Measurements from ENCODE around the gene SHC4. TPM values are rescaled to one million over a fixed set of nuclear protein-coding genes. Genes with fewer than 3 reads are reported as not detected.

SHC4 gene
- total RNA-seq, 1 donor from 2014 or later: 35.6 TPM

DNA sequence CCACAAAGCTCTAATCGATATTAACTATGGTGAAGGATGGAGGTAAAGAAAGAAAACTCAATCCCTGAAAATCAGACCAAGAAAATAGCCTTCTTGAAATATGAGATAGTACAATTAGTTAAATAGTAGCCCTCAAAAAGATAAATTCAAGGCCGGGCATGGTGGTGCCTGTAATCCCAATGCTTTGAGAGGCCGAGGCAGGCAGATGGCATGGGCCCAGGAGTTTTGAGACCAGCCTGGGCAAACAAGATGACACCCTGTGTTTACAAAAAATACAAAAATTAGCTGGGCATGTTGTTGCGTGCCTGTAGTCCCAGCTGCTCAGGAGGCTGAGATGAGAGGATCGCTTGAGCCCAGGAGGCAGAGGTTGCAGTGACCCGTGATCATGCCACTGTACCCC is 121.2 kb downstream of the SHC4 start:
- Mint-ChIP-seq H3K36me3 (ENCODE audit: low read depth) (peaks cover 28% of the 10 kb centered on the region), H3K27ac (ENCODE audit: unreplicated experiment) (no peak overlapping the region), H3K27me3 (ENCODE audit: low read depth) (no peaks in the 10 kb centered on the region), H3K9me3 (ENCODE audit: low read depth) (no peaks in the 10 kb centered on the region), H3K4me3 (ENCODE audit: unreplicated experiment) (no peak overlapping the region), H3K4me1 (ENCODE audit: low read depth) (no peaks in the 10 kb centered on the region)
- no peak for DNase-seq (ENCODE audit: low spot score)
- TF ChIP-seq, protein P1, sequence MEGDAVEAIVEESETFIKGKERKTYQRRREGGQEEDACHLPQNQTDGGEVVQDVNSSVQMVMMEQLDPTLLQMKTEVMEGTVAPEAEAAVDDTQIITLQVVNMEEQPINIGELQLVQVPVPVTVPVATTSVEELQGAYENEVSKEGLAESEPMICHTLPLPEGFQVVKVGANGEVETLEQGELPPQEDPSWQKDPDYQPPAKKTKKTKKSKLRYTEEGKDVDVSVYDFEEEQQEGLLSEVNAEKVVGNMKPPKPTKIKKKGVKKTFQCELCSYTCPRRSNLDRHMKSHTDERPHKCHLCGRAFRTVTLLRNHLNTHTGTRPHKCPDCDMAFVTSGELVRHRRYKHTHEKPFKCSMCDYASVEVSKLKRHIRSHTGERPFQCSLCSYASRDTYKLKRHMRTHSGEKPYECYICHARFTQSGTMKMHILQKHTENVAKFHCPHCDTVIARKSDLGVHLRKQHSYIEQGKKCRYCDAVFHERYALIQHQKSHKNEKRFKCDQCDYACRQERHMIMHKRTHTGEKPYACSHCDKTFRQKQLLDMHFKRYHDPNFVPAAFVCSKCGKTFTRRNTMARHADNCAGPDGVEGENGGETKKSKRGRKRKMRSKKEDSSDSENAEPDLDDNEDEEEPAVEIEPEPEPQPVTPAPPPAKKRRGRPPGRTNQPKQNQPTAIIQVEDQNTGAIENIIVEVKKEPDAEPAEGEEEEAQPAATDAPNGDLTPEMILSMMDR (IDR thresholded peaks at IDR 0.05): no peak

DNA sequence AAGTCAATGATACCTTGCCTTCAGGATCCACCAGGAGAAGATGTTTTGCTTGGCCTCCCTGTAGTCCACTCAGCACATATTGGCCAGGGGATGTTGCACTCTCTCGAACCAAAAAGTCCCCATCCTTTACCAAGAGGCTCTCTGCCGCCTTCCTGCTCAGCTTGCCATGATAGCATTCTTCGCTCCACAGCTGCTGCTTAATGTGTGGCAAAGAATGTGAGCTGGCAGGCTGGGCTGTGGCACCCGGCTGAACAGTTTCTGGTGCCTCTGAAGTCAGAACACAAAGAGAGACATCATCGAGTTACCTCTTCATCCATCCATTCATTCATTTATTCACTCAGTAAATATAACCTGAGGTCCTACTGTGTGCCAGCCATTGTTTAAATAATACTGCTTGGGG is 129.0 kb downstream of the SHC4 start:
- no peak overlapping the region for H3K27ac Mint-ChIP-seq (ENCODE audit: unreplicated experiment)
- peaks cover 35% of the 10 kb centered on the region for H3K36me3 Mint-ChIP-seq (ENCODE audit: low read depth)
- DNase-seq (ENCODE audit: low spot score): no peak
- no peak overlapping the region for H3K4me3 Mint-ChIP-seq (ENCODE audit: unreplicated experiment)
- TF ChIP-seq, protein P1 (IDR thresholded peaks at IDR 0.05): no peak
- peaks cover 11% of the 10 kb centered on the region for H3K9me3 Mint-ChIP-seq (ENCODE audit: low read depth)
- H3K27me3 Mint-ChIP-seq (ENCODE audit: low read depth): no peaks in the 10 kb centered on the region
- H3K4me1 Mint-ChIP-seq (ENCODE audit: low read depth): no peaks in the 10 kb centered on the region

DNA sequence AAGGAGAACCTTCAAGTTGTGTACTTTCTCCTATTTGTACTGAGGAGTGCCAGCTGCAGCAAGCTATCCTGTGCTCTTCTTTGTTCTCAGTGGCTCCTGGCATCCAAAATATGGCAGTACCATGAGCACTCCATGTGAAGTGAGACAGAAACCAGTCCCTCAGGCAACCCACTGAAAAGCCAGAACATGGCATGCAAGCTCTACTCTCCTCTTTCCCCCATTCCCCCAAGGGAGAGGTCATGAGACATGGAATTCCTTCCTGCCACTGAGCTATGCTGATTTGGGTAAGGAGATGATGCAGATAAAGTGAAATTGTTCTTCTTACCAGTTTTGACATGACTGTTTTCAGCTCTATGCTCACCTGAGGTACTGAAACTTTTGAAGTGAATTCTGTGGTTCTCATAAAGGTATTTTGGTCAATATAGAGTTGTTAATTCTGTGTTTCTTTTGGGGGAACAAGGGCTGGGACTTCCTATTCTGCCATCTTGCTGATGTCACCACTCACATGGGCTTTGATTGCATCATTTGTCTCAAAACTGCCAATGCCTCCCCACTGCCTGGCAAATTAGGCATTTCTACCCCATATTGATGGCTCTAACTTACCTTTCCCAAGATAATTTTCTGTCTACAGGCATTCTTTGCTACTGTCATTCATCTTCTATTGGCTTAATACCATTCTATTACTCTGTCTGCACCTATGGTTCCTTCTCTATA is 130.0 kb downstream of the SHC4 start:
- no peak overlapping the region for H3K4me3 Mint-ChIP-seq (ENCODE audit: unreplicated experiment)
- H3K36me3 Mint-ChIP-seq (ENCODE audit: low read depth): peaks cover 36% of the 10 kb centered on the region
- peak overlapping the region; percentile 52 for H3K27ac Mint-ChIP-seq (ENCODE audit: unreplicated experiment)
- peaks cover 11% of the 10 kb centered on the region for H3K9me3 Mint-ChIP-seq (ENCODE audit: low read depth)
- no peaks in the 10 kb centered on the region for H3K27me3 Mint-ChIP-seq (ENCODE audit: low read depth)
- no peak for DNase-seq (ENCODE audit: low spot score)
- TF ChIP-seq, protein P1 (IDR thresholded peaks at IDR 0.05): no peak
- H3K4me1 Mint-ChIP-seq (ENCODE audit: low read depth): no peaks in the 10 kb centered on the region

DNA sequence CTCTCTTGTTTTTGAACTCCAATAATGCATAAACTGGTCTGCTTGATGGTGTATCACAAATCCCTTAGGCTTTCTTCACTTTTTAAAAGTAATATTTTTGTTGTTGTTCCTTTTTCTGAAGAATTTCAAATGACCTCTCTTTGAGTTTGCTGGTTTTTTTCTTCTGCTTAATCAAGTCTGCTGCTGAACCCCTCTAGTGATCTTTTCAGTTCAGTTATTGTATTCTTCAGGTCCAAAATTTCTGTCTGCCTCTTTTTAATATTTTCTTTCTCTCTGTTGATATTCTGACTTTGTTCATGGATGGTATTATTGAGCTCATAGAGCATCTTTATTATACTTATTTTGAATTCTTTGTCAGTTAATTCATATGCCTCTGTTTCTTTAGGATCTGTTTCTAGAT is 131.1 kb downstream of the SHC4 start:
- H3K9me3 Mint-ChIP-seq (ENCODE audit: low read depth): peaks cover 11% of the 10 kb centered on the region
- H3K36me3 Mint-ChIP-seq (ENCODE audit: low read depth): peaks cover 35% of the 10 kb centered on the region
- DNase-seq (ENCODE audit: low spot score): no peak
- H3K27ac Mint-ChIP-seq (ENCODE audit: unreplicated experiment): no peak overlapping the region
- TF ChIP-seq, protein P1 (IDR thresholded peaks at IDR 0.05): no peak
- no peaks in the 10 kb centered on the region for H3K27me3 Mint-ChIP-seq (ENCODE audit: low read depth)
- no peaks in the 10 kb centered on the region for H3K4me1 Mint-ChIP-seq (ENCODE audit: low read depth)
- H3K4me3 Mint-ChIP-seq (ENCODE audit: unreplicated experiment): no peak overlapping the region

DNA sequence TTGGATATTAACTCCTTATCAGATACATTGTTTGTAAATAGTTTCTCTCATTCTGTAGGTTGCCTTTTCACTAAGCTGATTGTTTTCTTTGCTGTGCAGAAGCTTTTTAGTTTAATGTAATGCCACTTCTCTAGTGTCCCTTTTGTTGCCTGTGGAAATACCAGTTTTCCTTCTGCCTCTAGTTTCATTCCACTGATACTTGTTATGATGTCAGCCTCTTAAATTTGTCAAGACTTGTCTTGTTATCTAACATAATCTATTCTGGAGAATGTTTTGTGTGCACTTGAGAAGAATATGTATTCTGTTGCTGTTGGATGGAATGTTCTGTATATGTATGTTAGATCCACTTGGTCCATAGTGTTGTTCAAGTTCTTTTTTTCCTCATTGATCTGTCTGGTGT is 134.8 kb downstream of the SHC4 start:
- Mint-ChIP-seq H3K9me3 (ENCODE audit: low read depth) (peaks cover 11% of the 10 kb centered on the region), H3K36me3 (ENCODE audit: low read depth) (peaks cover 32% of the 10 kb centered on the region), H3K4me1 (ENCODE audit: low read depth) (peaks cover 3% of the 10 kb centered on the region), H3K27me3 (ENCODE audit: low read depth) (no peaks in the 10 kb centered on the region), H3K4me3 (ENCODE audit: unreplicated experiment) (no peak overlapping the region), H3K27ac (ENCODE audit: unreplicated experiment) (no peak overlapping the region)
- DNase-seq (ENCODE audit: low spot score): no peak
- TF ChIP-seq, protein P1 (IDR thresholded peaks at IDR 0.05): no peak
